HG02885 (cell line): ENCODE data around the gene OTOGL.
"Not testable (repeated sequence)": the region's sequence is repeated elsewhere in the genome, so short reads cannot be mapped to it uniquely, and the experiment has no call there.

Experiments used
- ATAC-seq: cut with Tn5 transposase; IDR thresholded peaks from one replicate; pipeline ENCODE4 v1.9.1; 2021; ENCODE audit warnings: mild to moderate bottlenecking; ENCODE audit not compliant: unreplicated experiment, poor library complexity

OTOGL gene

DNA sequence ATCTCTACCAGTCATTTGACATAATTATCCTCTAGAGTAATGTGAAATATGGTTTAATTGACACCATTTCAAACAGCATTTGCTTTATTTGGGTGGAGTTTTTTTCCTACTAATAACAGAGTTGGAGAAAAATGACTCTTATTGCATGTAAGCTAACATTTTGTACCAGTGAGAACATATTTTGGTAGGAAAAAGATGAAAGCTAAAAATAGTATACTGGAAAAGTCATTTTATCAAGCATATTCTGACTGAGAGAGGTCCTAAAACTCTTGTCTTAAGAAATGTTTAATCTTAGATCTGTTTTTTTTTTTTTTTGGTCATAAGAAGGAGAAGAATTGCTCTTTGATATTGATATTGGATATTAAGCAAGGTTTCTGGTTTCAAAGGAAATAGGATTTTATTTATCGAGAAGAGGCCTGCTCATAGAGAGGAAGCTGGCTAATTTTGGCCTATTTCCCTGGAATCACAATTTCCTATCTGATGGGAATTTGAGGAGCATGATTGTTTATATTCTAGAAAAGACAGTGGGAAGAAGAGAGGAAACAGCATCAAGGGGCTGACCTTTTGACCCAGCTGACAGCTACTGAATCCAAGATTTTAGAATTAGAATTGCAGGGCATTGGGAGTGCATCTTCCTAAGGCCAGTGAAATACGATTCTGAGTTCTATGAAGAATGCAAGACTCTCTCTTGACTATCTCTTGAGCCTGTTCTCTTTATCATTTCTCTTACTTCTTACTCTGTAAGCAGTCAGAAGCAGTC is 19.4 kb downstream of the OTOGL start:
- no peak for ATAC-seq

DNA sequence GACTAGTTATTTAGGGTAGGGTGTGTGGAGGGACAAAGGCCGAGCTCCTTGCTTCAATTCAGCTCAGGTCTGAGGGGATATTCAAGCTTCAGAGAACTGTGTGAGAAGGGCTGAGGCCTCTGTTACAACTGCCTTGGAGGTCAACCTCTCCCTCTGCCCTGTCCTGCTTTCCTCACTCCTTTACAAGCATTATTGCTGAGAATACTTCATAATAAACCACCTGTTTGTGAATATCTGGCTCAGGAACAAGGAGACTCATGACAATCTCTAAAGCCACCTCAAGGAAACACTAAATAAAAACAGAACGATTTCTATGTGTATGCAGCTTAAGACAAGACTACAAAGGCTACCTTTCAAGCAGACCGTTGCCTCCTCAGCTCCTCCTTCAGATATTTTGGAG is 21.7 kb downstream of the OTOGL start:
- ATAC-seq: no peak

GRCh38 chr12:80121661-80122060 is 22.3 kb downstream of the OTOGL start:
- ATAC-seq: no peak

DNA sequence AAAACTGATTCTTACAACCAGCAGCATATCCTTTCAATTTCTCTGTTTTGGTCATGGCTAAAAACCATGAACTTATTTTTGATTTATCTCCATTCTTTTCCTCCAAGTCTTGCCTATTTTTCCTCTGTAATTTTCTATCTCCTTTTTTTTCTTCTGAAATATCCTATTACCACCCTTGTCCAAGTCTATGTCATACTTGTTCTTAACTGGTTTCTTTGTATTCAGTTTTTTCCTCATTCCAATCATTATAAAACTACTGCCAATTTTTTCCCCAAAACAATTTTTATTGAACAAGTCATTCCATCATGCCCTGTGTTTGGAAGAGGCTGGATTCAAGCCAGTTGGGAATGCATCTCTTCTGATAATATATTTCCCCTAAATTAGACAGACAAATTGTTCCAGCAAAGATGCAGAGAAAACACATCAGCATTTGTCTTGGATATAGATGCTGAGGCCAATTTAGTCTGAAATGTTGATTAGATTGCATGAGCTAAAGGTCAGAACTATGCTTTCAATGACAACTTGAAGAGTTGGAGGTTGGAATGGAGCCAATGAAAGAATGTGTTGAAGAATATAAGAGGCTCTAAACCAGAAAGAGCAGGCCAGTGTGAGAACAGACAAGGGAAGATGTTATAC is 30.7 kb downstream of the OTOGL start:
- no peak for ATAC-seq

DNA sequence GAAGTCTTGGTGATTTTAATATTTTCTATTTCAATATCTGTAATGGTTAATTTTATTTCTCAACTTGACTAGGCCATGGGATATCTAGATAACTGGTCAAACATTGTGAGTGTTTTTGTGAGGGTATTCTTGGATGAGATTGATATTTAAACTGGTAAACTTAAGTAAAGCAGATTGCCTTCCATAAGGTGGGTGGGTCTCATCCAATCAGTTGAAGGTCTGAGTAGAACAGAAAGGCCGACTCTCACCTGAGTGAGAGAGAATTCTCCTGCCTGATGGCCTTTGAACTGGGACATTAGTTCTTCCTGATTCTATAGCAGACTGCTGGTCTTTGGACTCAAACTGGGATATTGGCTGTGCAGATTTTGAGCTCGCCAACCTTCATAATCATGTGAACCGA is 36.3 kb downstream of the OTOGL start:
- ATAC-seq: no peak

GRCh38 chr12:80140005-80140404 is 40.7 kb downstream of the OTOGL start:
- no peak for ATAC-seq

DNA sequence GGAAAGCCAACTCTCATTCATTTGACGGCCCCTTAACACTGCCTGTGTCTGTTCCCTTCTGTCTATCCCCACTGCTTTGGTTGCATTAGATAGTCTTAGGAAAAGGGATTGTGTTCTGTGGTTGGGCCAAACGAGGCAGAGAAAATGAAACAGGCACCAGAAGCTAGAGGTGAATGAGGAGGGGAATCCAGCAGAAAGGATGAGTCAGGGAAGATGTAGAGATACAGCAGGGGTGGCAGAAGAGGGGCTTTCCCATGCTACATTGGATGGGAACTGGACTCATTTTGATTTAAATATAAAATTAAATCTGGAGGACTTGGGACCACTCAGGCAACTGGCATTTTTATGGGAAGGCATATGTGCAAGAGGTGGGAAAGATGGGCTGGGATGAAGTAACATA is 43.3 kb downstream of the OTOGL start:
- ATAC-seq: no peak

- ATAC-seq: no peak
Observed at GRCh38 chr12:80143537-80143936, 44.2 kb downstream of the OTOGL start.

GRCh38 chr12:80149547-80150313 is 50.4 kb downstream of the OTOGL start:
- not testable (repeated sequence) for ATAC-seq

DNA sequence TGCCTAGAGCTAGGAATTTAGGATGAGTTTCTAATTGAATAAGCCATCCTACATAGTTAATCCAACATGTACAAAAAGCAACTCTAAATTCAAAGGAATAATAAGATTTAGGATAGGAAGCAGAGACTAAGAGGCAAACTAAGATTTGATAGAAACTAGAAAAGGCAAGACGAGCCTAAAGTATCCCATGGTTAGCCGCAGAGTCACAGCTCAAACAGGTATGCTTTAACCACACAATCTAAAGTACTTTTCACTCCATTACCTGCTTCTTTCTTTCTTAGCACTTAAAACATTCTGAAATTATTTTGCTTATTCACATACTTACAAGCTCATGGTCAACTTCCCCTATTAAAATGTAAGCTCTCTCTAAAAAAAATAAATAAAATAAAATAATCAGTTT is 51.8 kb downstream of the OTOGL start:
- ATAC-seq: no peak

DNA sequence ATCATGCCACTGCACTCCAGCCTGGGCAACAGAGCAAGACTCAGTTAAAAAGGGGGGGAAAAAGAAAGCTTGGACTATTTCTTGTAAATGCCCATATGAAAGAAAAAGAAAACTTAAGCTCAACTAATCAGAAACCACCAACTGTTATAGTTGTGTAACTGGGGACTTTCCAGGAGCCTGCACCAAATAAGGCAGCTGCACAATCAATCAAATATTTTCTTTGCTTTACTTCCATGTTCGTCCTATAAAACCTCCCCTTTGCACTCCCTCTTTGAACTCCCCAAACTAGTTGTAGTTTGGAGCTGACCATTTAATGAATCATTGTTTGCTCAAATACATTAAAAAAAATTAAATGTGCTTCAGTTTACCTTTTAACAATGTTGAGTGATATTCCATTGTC is 54.9 kb downstream of the OTOGL start:
- no peak for ATAC-seq

DNA sequence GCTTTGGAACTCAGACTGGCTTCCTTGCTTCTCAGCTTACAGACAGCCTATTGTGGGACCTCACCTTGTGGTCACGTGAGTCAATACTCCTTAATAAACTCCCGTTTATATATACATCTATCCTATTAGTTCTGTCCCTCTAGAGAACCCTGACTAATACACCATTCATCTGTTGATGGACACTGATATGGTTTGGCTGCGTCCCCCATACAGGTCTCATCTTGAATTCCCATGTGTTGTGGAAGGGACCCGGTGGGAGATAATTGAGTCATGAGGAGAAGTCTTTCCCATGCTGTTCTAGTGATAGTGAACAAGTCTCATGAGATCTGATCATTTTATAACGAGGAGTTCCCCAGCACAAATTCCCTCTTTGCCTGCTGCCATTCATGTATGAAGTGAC is 57.0 kb downstream of the OTOGL start:
- ATAC-seq: no peak

DNA sequence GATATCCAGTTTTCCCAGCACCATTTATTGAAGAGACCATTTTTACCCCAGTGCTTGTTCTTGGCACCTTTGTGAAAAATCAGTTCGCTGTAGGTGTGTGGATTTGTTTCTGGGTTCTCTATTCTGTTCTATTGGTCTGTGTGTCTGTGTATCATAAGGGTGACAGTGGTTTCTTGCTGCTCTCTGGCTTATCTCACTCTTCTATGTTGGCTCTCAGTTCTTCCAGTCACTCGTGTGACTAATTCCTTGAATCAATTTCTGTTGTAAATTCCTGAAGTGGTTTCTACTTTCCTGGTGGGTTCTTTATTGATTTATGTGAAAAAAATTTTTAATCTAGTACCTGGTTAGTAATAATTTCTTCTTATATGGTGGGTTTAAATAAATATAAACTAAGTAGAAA is 58.3 kb downstream of the OTOGL start:
- no peak for ATAC-seq

DNA sequence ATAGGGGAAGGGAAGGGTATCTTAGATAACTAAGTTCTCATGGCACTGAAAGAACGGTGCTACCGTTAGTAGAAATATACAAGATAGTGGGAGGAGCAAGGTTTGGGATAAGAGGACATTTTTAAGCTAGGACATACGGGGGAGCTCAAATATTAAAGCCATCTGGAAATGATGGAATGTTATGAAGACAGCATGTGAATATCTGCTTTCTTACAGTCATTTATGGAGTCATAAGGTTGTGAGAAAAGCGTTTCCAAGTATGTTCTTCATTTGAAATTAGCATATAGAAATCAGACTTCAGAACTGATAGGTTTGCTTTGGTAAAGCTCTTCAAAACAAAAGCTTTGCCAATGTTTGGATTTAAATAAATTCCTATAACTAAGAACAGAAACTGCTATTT is 62.3 kb downstream of the OTOGL start:
- ATAC-seq: no peak

- ATAC-seq: peak; percentile 61
Observed at GRCh38 chr12:80162177-80162576, 62.8 kb downstream of the OTOGL start.

DNA sequence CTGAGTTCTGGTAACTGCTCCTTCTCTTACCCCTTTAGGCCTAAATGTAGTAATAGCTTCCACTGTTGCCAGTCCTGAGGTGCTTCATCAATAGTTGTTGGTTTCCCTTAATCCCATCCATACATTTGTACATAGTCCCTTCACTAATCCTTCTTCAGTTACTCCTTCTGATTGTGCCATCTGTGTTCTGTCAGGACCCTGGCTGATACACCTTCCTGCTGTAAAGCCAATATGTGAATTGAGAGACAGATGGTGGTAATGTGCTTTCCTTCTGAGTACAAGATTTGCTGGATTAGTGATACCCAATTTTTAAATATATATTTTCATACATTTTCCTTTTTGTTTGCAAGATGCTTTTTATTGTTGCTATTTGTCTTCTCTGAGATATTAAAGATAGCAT is 66.4 kb downstream of the OTOGL start:
- no peak for ATAC-seq

DNA sequence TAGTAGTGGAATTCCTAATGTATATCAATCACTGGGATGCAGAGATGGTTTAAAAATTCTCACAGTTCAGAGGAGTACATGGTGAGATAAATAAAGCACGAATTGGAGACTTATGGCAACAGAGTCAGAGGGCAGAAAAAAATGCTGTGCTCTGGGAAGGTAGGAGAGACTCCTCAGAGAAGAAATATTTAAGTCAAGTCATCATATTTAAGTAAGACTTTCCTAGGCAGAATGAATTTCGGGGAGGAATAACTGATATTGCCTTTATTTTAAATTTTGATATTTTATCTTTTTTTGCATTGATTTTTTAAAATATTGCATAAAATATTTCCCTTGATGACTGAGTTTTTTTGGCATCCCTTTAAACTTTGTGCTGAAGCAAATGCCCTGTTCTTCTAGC is 67.4 kb downstream of the OTOGL start:
- ATAC-seq: no peak

- ATAC-seq: no peak
Observed at GRCh38 chr12:80168936-80169335, 69.6 kb downstream of the OTOGL start.

DNA sequence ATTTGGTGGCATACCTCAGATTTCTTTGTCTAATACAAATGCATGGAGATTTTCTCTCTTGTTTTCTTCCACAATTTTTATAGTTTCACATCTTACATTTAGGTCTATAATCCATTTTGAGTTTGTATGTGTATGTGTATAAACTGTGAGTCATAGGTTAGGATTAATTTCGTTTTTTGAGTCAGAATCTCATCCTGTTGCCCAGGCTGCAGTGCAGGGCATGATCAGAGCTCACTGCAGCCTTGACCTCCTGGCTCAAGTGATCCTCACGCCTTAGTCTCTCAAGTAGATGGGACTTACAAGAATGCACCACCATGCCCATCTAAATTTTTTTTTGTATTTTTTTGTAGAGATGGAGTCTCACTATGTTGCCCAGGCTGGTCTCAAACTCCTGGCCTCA is 71.6 kb downstream of the OTOGL start:
- no peak for ATAC-seq

DNA sequence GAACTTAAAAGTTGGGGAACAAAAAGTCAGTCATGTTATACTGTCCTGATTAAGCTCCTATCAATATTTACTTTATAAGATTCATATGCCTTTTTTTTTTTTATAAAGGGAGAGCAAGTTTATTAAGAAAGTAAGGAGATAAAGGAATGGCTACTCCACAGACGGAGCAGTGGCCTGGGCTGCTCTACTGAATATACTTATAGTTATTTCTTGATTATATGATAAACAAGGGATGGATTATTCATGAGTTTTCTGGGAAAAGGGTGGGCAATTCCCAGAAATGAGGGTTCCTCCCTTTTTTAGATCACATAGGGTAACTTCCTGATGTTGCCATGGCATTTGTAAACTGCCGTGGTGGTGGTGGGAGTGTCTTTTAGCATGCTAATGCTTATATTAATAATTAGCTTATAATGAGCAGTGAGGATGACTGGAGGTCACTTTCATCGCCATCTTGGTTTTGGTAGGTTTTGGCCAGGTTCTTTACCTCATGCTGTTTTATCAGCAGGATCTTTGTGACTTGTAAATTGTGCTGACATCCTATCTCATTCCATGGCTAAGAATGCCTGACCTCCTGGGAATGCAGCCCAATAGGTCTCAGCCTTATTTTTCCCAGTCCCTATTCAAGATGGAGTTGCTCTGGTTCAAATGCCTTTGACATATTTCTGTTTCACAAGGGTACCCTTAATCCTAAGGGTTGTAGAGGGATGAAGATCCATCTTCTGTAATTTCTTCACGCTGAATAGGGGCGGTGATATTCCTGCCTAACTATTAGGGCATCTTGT is 73.9 kb downstream of the OTOGL start:
- ATAC-seq: no peak
